Duodenal mucosa (tissue), 2 donors: Measurements from ENCODE around the gene IGSF9.

Source experiments
- H3K27ac ChIP-seq: one replicate; pipeline ENCODE4 v1.7.0; 2013; ENCODE audit warnings: low read depth, low read length
- H3K27me3 ChIP-seq, 2 donors: one replicate each; pipeline ENCODE4 v1.7.0; 2013; ENCODE audit warnings: low read length in 2 of 2, control low read depth in 1 of 2; ENCODE audit not compliant: insufficient read depth in 2 of 2, control insufficient read depth in 1 of 2
- H3K36me3 ChIP-seq, 2 donors: one replicate each; pipeline ENCODE4 v1.7.0; 2013; ENCODE audit warnings: low read length in 2 of 2, control low read depth in 1 of 2; ENCODE audit not compliant: insufficient read depth in 2 of 2, control insufficient read depth in 1 of 2
- H3K4me1 ChIP-seq, 2 donors: one replicate each; pipeline ENCODE4 v1.7.0; 2013; ENCODE audit warnings: low read length in 2 of 2, control low read depth in 1 of 2; ENCODE audit not compliant: insufficient read depth in 2 of 2, control insufficient read depth in 1 of 2
- H3K4me3 ChIP-seq, 2 donors: one replicate each; pipeline ENCODE4 v1.7.0; 2013; ENCODE audit warnings: low read length in 2 of 2, low read depth in 1 of 2
- H3K9ac ChIP-seq, 2 donors: one replicate each; pipeline ENCODE4 v1.7.0; 2013; ENCODE audit warnings: low read length in 2 of 2, low read depth in 1 of 2
- H3K9me3 ChIP-seq, 2 donors: one replicate each; pipeline ENCODE4 v1.7.0; 2013; ENCODE audit warnings: low read length in 2 of 2, control low read depth in 1 of 2; ENCODE audit not compliant: control insufficient read depth in 1 of 2

Gene IGSF9

DNA sequence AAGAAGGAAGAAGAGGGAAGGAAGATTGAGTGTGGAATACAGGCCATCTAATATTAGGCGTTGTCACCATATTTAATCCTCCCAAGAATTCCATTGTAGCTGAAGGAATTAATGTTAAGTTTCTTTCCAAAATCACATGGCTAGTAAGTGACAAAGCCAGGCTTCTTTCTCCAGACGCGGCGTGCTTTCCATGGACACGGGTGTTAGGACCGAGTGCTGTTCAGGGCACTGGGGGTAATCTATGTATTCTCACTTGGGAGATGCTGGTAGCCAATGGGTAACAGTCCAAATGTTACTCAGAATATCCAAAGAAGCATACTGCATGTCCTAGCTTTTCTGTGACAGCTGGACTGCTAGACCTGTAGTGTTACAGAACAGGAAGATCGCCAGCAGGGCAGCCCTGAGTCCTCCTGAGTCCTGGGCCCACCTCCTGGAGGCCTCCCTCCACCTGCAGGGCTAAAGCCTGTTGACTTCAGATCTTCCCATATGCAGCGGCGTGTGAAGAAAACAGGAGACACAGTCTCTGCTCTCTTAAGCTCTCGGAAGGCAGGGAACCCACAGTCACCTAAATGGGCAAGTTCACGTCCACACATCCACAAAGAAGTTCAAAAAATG, 5.3 kb downstream of the IGSF9 start:
- Histone ChIP-seq H3K4me1 (peaks cover 59 to 61% of the 10 kb centered on the region in 2 donors), H3K27ac (no peak overlapping the region), H3K27me3 (peaks cover 4 to 8% of the 10 kb centered on the region in 2 donors), H3K4me3 (no peak overlapping the region), H3K9me3 (no peaks in the 10 kb centered on the region), H3K36me3 (no peaks in the 10 kb centered on the region), H3K9ac (no peak overlapping the region)

DNA sequence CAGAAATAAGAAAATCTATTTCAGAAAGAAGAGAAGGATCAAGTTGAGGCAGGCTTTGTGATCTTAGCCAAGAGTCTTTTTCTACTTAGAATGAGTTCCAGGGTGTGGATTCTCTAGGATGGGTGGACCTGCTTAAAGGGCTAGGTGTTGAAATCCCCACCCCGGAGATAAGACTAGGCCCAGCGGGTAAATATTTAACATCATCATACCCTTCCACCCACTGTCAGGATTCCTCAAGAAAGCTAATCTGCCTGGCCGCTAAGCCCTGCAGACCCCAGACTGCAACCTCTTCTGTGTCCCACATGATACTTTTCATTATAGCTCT, 5.8 kb downstream of the IGSF9 start:
- H3K27me3 ChIP-seq = peaks cover 4 to 11% of the 10 kb centered on the region in 2 donors
- H3K27ac ChIP-seq = no peak overlapping the region
- peaks cover 54 to 58% of the 10 kb centered on the region in 2 donors for H3K4me1 ChIP-seq
- no peak overlapping the region for H3K4me3 ChIP-seq
- no peak overlapping the region for H3K9ac ChIP-seq
- no peaks in the 10 kb centered on the region for H3K36me3 ChIP-seq
- no peaks in the 10 kb centered on the region for H3K9me3 ChIP-seq

DNA sequence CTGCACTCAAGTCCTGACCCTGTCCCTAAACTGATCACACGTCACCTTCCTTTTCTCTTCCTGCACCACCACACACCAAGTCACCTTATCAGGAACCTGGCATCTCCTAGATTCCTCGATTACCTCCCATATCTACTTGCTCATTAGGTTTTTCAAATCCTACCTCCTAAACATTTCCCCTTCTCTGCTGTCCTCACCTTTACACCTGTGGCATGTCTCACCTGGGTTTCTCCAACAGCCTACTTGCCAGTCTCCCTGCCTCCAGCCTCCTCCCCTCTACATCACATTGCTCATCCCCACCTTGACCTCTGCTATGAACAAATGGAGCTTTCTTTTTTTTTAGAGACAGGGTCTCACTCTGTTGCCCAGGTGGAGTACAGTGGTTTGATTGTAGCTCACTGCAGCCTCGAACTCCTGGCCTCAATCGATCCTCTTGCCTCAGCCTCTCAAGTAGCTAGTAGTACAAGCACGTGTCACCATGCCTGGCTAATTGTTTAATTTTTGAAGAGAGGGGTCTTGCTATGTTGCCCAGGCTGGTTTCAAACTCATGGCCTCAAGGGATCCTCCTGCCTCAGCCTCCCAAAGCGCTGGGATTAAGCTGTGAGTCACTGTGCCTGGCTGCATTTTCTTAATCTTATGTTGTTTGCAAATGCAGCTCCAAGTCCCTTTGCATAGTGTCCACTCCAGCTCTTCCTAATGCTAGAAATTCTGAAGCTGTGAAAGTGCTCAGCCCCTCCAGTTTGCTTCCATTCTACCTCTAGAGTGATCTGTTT, 6.3 kb downstream of the IGSF9 start:
- H3K27me3 ChIP-seq = peaks cover 4 to 5% of the 10 kb centered on the region in 2 donors
- H3K27ac ChIP-seq = no peak overlapping the region
- peaks cover 49 to 53% of the 10 kb centered on the region in 2 donors for H3K4me1 ChIP-seq
- no peaks in the 10 kb centered on the region for H3K9me3 ChIP-seq
- H3K4me3 ChIP-seq = no peak overlapping the region
- no peaks in the 10 kb centered on the region for H3K36me3 ChIP-seq
- H3K9ac ChIP-seq = no peak overlapping the region

DNA sequence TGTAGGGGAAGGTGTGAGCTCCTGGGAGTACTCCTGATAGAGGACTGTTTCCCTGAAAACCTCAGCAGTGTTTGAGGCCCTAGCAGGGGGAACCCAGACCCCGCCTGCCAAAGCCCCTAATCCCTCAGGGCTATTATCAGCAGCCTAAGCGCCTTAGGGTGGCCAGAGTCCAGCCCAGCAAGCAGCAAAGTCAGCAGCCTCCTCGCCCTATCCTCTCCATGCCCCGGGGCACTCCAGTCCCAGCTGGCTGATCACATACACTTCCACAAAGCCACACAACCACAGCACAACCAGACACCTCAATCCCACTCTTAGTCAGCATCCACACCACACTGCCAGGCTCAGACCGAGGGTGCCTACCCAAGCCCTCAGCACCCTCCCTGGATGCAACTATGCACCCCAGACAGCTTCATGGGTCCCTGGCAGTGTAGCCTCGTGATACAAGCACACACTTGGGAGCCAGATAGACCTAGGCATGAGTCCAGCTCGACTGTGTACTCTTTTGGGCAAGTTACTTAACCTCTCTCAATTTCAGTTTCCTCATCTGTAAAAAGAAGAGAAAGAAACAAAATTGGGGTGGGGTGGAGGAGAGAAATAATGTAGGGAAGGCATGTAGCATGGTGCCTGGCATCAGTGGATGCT, 7.1 kb downstream of the IGSF9 start:
- H3K4me3 ChIP-seq = no peak overlapping the region
- H3K36me3 ChIP-seq = no peaks in the 10 kb centered on the region
- peaks cover 3 to 4% of the 10 kb centered on the region in 2 donors for H3K27me3 ChIP-seq
- peaks cover 49 to 53% of the 10 kb centered on the region in 2 donors for H3K4me1 ChIP-seq
- H3K9me3 ChIP-seq = no peaks in the 10 kb centered on the region
- H3K9ac ChIP-seq = peak overlapping the region in 1 of 2 donors; percentile 47
- no peak overlapping the region for H3K27ac ChIP-seq

DNA sequence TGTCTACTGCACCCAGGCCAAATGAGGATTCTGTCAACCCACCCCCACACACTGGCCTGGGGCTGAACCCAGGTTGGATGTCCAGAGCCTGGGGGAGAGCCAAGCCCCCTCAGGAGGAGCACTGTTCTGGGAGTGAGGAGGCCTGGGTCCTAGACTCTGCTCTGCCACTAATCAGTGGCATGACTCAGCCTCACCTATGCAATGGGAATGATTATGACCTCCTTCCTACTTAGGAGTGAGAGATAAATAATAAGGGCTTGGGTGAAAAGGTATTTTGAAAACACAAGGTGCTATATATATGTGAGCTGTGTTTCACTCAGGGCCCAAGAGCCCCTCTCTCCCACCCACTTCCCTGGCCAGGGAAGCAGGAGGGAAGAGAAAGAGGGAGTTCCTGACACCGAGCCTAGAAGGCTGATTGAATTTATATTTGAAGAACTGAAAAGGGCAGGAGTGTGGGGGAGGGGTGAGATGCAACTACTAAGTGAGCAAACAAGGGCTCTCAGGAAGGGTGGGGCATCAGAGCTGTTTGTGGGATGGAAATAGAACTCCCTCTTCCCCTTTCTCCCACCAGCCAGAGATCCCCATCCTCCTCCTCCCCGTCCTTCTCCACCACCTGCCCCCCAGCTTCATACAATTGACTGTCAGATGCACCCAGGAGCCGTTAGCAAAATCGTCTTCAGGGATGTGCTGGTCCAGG, 8.2 kb downstream of the IGSF9 start:
- H3K27me3 ChIP-seq = peaks cover 0 to 3% of the 10 kb centered on the region in 2 donors
- H3K9me3 ChIP-seq = no peaks in the 10 kb centered on the region
- H3K4me1 ChIP-seq = peaks cover 49% of the 10 kb centered on the region in 2 donors
- H3K4me3 ChIP-seq = peak overlapping the region in 1 of 2 donors; percentile 4
- H3K9ac ChIP-seq = peak overlapping the region; percentile 41 to 47
- H3K27ac ChIP-seq = peak overlapping the region; percentile 33
- no peaks in the 10 kb centered on the region for H3K36me3 ChIP-seq

DNA sequence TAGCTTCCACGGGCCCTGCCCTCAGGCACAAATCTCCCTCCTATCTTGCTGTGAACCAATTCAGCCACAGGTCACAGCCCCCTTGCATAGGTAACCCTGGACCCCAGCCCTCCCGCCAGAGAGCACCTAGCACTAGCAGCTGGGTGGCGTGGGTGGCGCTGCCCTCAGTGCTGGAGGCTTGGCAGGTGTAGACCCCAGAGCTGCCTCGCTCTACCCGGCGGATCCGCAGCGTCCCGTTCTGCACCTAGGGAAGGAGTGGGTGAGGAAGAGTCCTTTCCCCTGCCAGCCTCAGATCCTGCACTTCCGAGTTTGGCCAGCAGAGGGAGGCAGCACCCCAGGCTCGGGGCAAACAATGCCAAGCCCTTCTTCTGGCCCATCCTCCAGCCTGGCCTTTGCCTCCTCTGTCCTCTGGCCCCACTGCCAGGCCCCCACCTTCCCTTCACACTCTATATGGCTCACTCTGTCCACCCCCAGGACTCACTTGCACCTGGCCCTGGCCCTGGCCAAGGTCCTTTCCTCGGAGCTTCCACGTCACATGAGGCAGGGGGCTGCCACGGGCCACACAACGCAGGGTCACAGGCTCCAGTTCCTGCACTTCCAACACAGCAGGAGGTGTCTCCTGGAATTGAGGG, 9.0 kb downstream of the IGSF9 start:
- Histone ChIP-seq H3K9me3 (no peaks in the 10 kb centered on the region), H3K27ac (peak overlapping the region; percentile 33), H3K4me1 (peaks cover 46 to 49% of the 10 kb centered on the region in 2 donors), H3K27me3 (peaks cover 0 to 3% of the 10 kb centered on the region in 2 donors), H3K4me3 (peak overlapping the region; percentile 18 to 26), H3K36me3 (no peaks in the 10 kb centered on the region), H3K9ac (peak overlapping the region; percentile 20 to 41)

DNA sequence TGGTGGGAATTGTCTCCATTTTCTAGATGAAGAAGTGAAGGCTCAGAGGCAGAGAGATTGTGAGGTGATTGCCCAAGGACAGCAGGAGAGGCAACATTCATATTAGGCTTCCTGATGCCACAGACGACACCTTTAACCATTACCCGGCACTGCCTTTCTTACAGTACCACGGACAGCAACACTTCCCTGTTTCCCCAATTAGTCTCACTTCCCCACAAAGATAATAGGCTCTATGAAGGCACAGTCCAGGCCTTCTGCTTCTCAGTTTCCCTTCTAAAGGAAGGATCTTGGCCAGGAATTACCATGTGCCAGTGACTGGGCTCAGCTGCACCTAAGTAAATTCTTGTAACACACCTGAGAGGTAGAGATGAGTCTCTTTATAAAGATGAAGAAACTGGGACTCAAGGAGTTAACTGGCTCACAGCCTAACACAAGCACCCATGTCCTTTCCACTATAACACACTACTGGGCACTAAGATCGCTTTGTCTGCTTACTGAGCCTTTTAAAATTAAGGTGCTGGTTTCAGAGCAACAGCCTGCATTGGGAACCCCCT, 9.6 kb downstream of the IGSF9 start:
- Histone ChIP-seq H3K27ac (no peak overlapping the region), H3K27me3 (peaks cover 0 to 3% of the 10 kb centered on the region in 2 donors), H3K9me3 (no peaks in the 10 kb centered on the region), H3K36me3 (no peaks in the 10 kb centered on the region), H3K4me1 (peaks cover 46 to 49% of the 10 kb centered on the region in 2 donors), H3K4me3 (peak overlapping the region; percentile 18 to 26), H3K9ac (no peak overlapping the region)

DNA sequence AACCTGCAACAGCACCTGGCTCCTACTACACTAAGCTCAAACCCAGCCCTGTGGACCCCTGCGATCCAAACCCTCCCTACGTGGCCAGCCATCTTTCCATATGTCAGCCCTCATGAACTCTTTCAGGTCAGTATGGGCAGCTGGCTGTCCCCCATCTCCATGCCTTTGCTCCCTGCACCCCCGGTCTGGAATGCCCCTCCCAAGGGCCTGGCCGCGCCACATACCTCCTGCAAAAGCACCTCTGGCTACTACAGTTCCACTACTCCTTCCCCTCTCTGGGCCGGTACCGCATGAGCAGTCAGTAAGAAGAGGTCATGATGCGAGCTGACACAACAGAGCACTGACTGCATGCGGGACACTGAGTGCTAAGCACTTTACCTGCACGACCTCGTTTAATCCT, 10.1 kb downstream of the IGSF9 start:
- H3K9me3 ChIP-seq = no peaks in the 10 kb centered on the region
- H3K9ac ChIP-seq = no peak overlapping the region
- peaks cover 43 to 45% of the 10 kb centered on the region in 2 donors for H3K4me1 ChIP-seq
- H3K36me3 ChIP-seq = no peaks in the 10 kb centered on the region
- H3K27ac ChIP-seq = no peak overlapping the region
- H3K4me3 ChIP-seq = no peak overlapping the region
- H3K27me3 ChIP-seq = peaks cover 0 to 3% of the 10 kb centered on the region in 2 donors

DNA sequence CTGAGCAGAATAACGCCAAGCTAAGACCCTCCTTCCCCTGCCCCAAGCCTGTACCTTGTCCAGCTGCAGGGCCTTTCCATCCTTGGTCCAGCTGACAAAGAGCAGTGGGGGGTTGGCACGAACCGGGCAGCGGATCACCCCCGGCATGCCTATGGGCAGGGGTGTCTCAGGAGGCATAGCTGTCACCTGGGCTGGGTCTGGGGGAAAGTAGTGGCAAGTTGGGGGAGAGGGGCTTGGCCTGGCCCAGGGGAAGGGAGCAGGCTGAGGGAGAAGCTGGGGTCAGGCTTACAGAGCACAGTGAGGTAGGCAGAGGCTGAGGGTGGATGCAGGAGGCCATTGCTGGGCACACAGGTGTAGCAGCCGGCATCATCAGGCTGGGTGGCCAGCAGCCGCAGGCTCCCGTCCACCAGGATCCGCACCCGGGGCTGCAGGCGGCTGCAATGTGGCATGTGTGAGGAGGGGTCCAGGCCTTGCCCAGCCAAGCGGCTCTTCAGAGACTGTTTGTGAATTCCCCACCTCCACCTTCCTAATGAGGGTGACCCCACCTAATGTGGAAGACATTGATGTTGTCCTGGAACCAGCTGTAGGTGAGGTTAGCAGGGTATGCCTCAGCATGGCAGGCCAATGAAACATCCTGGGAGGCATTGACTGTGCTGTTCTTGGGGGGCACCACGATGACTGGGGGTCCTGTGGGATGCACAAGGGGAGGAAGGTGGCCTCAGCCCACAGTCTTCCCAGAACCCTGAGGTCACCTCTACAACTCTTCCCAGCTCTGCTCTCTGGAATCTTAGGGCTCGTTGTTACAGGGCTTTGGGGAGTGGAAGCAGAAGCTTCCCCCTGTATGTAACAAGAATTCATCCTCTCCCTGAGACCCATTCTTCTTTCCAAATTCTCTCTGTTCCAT, 11.0 kb downstream of the IGSF9 start:
- Histone ChIP-seq H3K9me3 (no peaks in the 10 kb centered on the region), H3K27me3 (peaks cover 0 to 3% of the 10 kb centered on the region in 2 donors), H3K27ac (no peak overlapping the region), H3K4me1 (peaks cover 34 to 36% of the 10 kb centered on the region in 2 donors), H3K36me3 (no peaks in the 10 kb centered on the region), H3K4me3 (no peak overlapping the region), H3K9ac (no peak overlapping the region)
